Trophoblast cell (in vitro differentiated cells and primary cell): ENCODE data around the gene ARL8B.

ENCODE experiments used
- DNase-seq, 2 donors: peaks; one replicate each; pipeline ENCODE4 v3.0.0-alpha.2; 2016
- H2AFZ ChIP-seq: 2 replicates; pipeline ENCODE4 v1.6.1; 2013; ENCODE audit warnings: low read length, moderate library complexity, mild to moderate bottlenecking; ENCODE audit not compliant: insufficient read depth, poor library complexity
- H2AK5ac ChIP-seq: 2 replicates; pipeline ENCODE4 v1.6.1; 2013; ENCODE audit warnings: mild to moderate bottlenecking, low read length
- H2BK120ac ChIP-seq: 2 replicates; pipeline ENCODE4 v1.6.1; 2013; ENCODE audit warnings: low read length, mild to moderate bottlenecking, moderate library complexity; ENCODE audit not compliant: insufficient read depth, poor library complexity
- H2BK12ac ChIP-seq: 2 replicates; pipeline ENCODE4 v1.6.1; 2013; ENCODE audit warnings: mild to moderate bottlenecking, low read length, moderate library complexity
- H2BK5ac ChIP-seq: 2 replicates; pipeline ENCODE4 v1.6.1; 2013; ENCODE audit warnings: low read length, low read depth, moderate library complexity, mild to moderate bottlenecking; ENCODE audit not compliant: poor library complexity
- H3K14ac ChIP-seq: 2 replicates; pipeline ENCODE4 v1.6.1; 2013; ENCODE audit warnings: mild to moderate bottlenecking, low read length
- H3K18ac ChIP-seq: 2 replicates; pipeline ENCODE4 v1.6.1; 2013; ENCODE audit warnings: mild to moderate bottlenecking, low read length
- H3K23ac ChIP-seq: 2 replicates; pipeline ENCODE4 v1.6.1; 2013; ENCODE audit warnings: low read length
- H3K27ac ChIP-seq: 2 replicates; pipeline ENCODE4 v1.5.1; 2013; ENCODE audit warnings: low read depth, mild to moderate bottlenecking, inconsistent platforms, low read length, moderate library complexity
- H3K27me3 ChIP-seq: 2 replicates; pipeline ENCODE4 v1.6.1; 2013; ENCODE audit warnings: inconsistent platforms, mild to moderate bottlenecking, low read length, moderate library complexity; ENCODE audit not compliant: insufficient read depth
- H3K36me3 ChIP-seq, 2 experiments: 1 replicate in 1 of 2; 2 replicates in 1 of 2; pipeline ENCODE4 v1.6.1; 2013; ENCODE audit warnings: low read length in 2 of 2, mild to moderate bottlenecking in 2 of 2, moderate library complexity in 1 of 2; ENCODE audit not compliant: insufficient read depth in 2 of 2, control insufficient read depth in 1 of 2
- H3K4ac ChIP-seq: 2 replicates; pipeline ENCODE4 v1.6.1; 2013; ENCODE audit warnings: low read depth, mild to moderate bottlenecking, low read length, moderate library complexity
- H3K4me1 ChIP-seq, 2 experiments: 1 replicate in 1 of 2; 2 replicates in 1 of 2; pipeline ENCODE4 v1.6.1; 2013; ENCODE audit warnings: low read length in 2 of 2, mild to moderate bottlenecking in 2 of 2, moderate library complexity in 1 of 2; ENCODE audit not compliant: insufficient read depth in 2 of 2, control insufficient read depth in 1 of 2
- H3K4me2 ChIP-seq: 2 replicates; pipeline ENCODE4 v1.6.1; 2013; ENCODE audit warnings: inconsistent platforms, mild to moderate bottlenecking, low read length, moderate library complexity
- H3K4me3 ChIP-seq: 2 replicates; pipeline ENCODE4 v1.5.1; 2013; ENCODE audit warnings: mild to moderate bottlenecking, low read depth, low read length, inconsistent platforms
- H3K79me1 ChIP-seq: one replicate; pipeline ENCODE4 v1.6.1; 2013; ENCODE audit warnings: low read length
- H3K79me2 ChIP-seq: 2 replicates; pipeline ENCODE4 v1.6.1; 2013; ENCODE audit warnings: low read length, mild to moderate bottlenecking; ENCODE audit not compliant: control insufficient read depth, insufficient read depth, poor library complexity
- H3K9ac ChIP-seq: 2 replicates; pipeline ENCODE4 v1.6.1; 2013; ENCODE audit warnings: mild to moderate bottlenecking, low read length
- H3K9me3 ChIP-seq: 2 replicates; pipeline ENCODE4 v1.6.1; 2013; ENCODE audit warnings: low read depth, mild to moderate bottlenecking, control low read depth, inconsistent platforms, low read length; ENCODE audit not compliant: insufficient read depth
- H4K12ac ChIP-seq: 2 replicates; pipeline ENCODE4 v1.6.1; 2013; ENCODE audit warnings: low read depth, mild to moderate bottlenecking, low read length, moderate library complexity
- H4K8ac ChIP-seq: 2 replicates; pipeline ENCODE4 v1.6.1; 2013; ENCODE audit warnings: low read depth, mild to moderate bottlenecking, low read length, moderate library complexity
- H4K91ac ChIP-seq: one replicate; pipeline ENCODE4 v1.6.1; 2013; ENCODE audit warnings: low read depth, mild to moderate bottlenecking, low read length, moderate library complexity
- WGBS: extraction: QIAGEN DNeasy Blood & Tissue Kit; methylation state at CpG from one replicate; pipeline ENCODE4 v1.1.7; 2013; ENCODE audit warnings: missing lambda C conversion rate; ENCODE audit not compliant: insufficient read length, insufficient coverage; ENCODE audit errors: extremely low coverage; 5-methylcytosine and 5-hydroxymethylcytosine counted together

The ARL8B gene

GRCh38 chr3:5210926-5211325 is 88.8 kb downstream of the ARL8B start:
- Histone ChIP-seq H2BK120ac (no peak overlapping the region), H3K4me3 (no peak overlapping the region), H3K4ac (no peak overlapping the region), H3K14ac (no peak overlapping the region), H3K79me1 (no peaks in the 10 kb centered on the region), H3K23ac (no peak overlapping the region), H2BK12ac (no peak overlapping the region), H4K8ac (no peak overlapping the region), H3K9ac (no peak overlapping the region), H2BK5ac (no peak overlapping the region), H3K18ac (no peak overlapping the region), H3K79me2 (no peaks in the 10 kb centered on the region), H3K4me1 (no peaks in the 10 kb centered on the region), H3K27me3 (no peaks in the 10 kb centered on the region), H3K36me3 (peaks cover 50 to 82% of the 10 kb centered on the region in 2 experiments), H3K9me3 (no peaks in the 10 kb centered on the region), H2AK5ac (no peak overlapping the region), H3K4me2 (no peak overlapping the region), H4K91ac (no peak overlapping the region), H4K12ac (no peak overlapping the region), H2AFZ (no peak overlapping the region), H3K27ac (no peak overlapping the region)
- WGBS: no CpG with 5 or more reads among the region's 5 CpGs
- DNase-seq: peak; percentile 77 to 91

GRCh38 chr3:5212628-5213573 is 90.8 kb downstream of the ARL8B start:
- H3K79me1 ChIP-seq: no peaks in the 10 kb centered on the region
- H2BK5ac ChIP-seq: no peak overlapping the region
- H3K4me3 ChIP-seq: no peak overlapping the region
- no peak overlapping the region for H4K12ac ChIP-seq
- H3K4ac ChIP-seq: no peak overlapping the region
- H2AK5ac ChIP-seq: no peak overlapping the region
- no peak overlapping the region for H3K4me2 ChIP-seq
- no CpG with 5 or more reads among the region's 9 CpGs for WGBS
- no peak overlapping the region for H3K9ac ChIP-seq
- no peak overlapping the region for H4K8ac ChIP-seq
- H3K23ac ChIP-seq: no peak overlapping the region
- H3K79me2 ChIP-seq: no peaks in the 10 kb centered on the region
- H3K14ac ChIP-seq: no peak overlapping the region
- no peak overlapping the region for H2BK120ac ChIP-seq
- H3K18ac ChIP-seq: no peak overlapping the region
- H2AFZ ChIP-seq: no peak overlapping the region
- no peak overlapping the region for H4K91ac ChIP-seq
- no peaks in the 10 kb centered on the region for H3K27me3 ChIP-seq
- H3K27ac ChIP-seq: no peak overlapping the region
- peaks cover 46 to 78% of the 10 kb centered on the region in 2 experiments for H3K36me3 ChIP-seq
- no peaks in the 10 kb centered on the region for H3K9me3 ChIP-seq
- no peak overlapping the region for H2BK12ac ChIP-seq
- no peaks in the 10 kb centered on the region for H3K4me1 ChIP-seq
- DNase-seq: no peak

- DNase-seq: no peak
These were observed 91.5 kb downstream of the ARL8B start for GRCh38 chr3:5213574-5213966.

GRCh38 chr3:5214352-5214751 is 92.3 kb downstream of the ARL8B start:
- no peak overlapping the region for H2BK12ac ChIP-seq
- no peaks in the 10 kb centered on the region for H3K4me1 ChIP-seq
- no peaks in the 10 kb centered on the region for H3K27me3 ChIP-seq
- no peak overlapping the region for H3K4ac ChIP-seq
- H3K23ac ChIP-seq: no peak overlapping the region
- H3K27ac ChIP-seq: no peak overlapping the region
- no peak for DNase-seq
- H3K36me3 ChIP-seq: peaks cover 47 to 75% of the 10 kb centered on the region in 2 experiments
- no peak overlapping the region for H3K9ac ChIP-seq
- no peak overlapping the region for H4K8ac ChIP-seq
- H4K91ac ChIP-seq: no peak overlapping the region
- H3K4me3 ChIP-seq: no peak overlapping the region
- H2BK120ac ChIP-seq: no peak overlapping the region
- no peak overlapping the region for H2AK5ac ChIP-seq
- no peak overlapping the region for H4K12ac ChIP-seq
- no peak overlapping the region for H3K4me2 ChIP-seq
- H2AFZ ChIP-seq: no peak overlapping the region
- no peak overlapping the region for H3K18ac ChIP-seq
- no peaks in the 10 kb centered on the region for H3K9me3 ChIP-seq
- no peaks in the 10 kb centered on the region for H3K79me1 ChIP-seq
- no peaks in the 10 kb centered on the region for H3K79me2 ChIP-seq
- no peak overlapping the region for H2BK5ac ChIP-seq
- no CpG with 5 or more reads among the region's 9 CpGs for WGBS
- H3K14ac ChIP-seq: no peak overlapping the region

More at GRCh38 chr3:5213574-5213966, 91.5 kb downstream of the ARL8B start:
- WGBS: no CpG with 5 or more reads among the region's 7 CpGs
- H3K9me3 ChIP-seq: no peaks in the 10 kb centered on the region
- no peak overlapping the region for H4K91ac ChIP-seq
- H3K36me3 ChIP-seq: peaks cover 47 to 78% of the 10 kb centered on the region in 2 experiments
- H4K8ac ChIP-seq: no peak overlapping the region
- H3K79me2 ChIP-seq: no peaks in the 10 kb centered on the region
- no peak overlapping the region for H4K12ac ChIP-seq
- no peak overlapping the region for H3K4me3 ChIP-seq
- H2BK120ac ChIP-seq: no peak overlapping the region
- H3K79me1 ChIP-seq: no peaks in the 10 kb centered on the region
- no peak overlapping the region for H2AFZ ChIP-seq
- no peak overlapping the region for H3K18ac ChIP-seq
- H3K4ac ChIP-seq: no peak overlapping the region
- H2BK5ac ChIP-seq: no peak overlapping the region
- H3K27ac ChIP-seq: no peak overlapping the region
- no peaks in the 10 kb centered on the region for H3K4me1 ChIP-seq
- H2BK12ac ChIP-seq: no peak overlapping the region
- H2AK5ac ChIP-seq: no peak overlapping the region
- H3K14ac ChIP-seq: no peak overlapping the region
- no peaks in the 10 kb centered on the region for H3K27me3 ChIP-seq
- H3K4me2 ChIP-seq: no peak overlapping the region
- no peak overlapping the region for H3K23ac ChIP-seq
- H3K9ac ChIP-seq: no peak overlapping the region
